ENCODE data around the gene NFE2L2.
"Not testable (repeated sequence)": the region's sequence is repeated elsewhere in the genome, so short reads cannot be mapped to it uniquely, and the experiment has no call there.

Gene NFE2L2

GRCh38 chr2:177188482-177189469, 75.8 kb downstream of the NFE2L2 start:
- FAIRE-seq = no peak

- no peak for FAIRE-seq
These were observed 76.8 kb downstream of the NFE2L2 start for GRCh38 chr2:177187631-177188312.

- not testable (repeated sequence) for FAIRE-seq
These were observed 78.5 kb downstream of the NFE2L2 start for GRCh38 chr2:177186038-177186437.

GRCh38 chr2:177184606-177185005, 79.9 kb downstream of the NFE2L2 start:
- FAIRE-seq = no peak

GRCh38 chr2:177183860-177184259, 80.7 kb downstream of the NFE2L2 start:
- no peak for FAIRE-seq
